Transverse colon (tissue), 4 donors: ENCODE data around the gene CDC37.

Experiments used
- EP300 ChIP-seq: sonication (generic); formaldehyde crosslinking; IDR thresholded peaks from one replicate; pipeline ENCODE4 v1.6.1; 2017; ENCODE audit warnings: antibody characterized with exemption, low read depth
- POLR2A ChIP-seq: fragments of 450-650 bp; IDR thresholded peaks from one replicate; pipeline ENCODE4 v1.6.1; 2016; ENCODE audit warnings: antibody characterized with exemption, mild to moderate bottlenecking, moderate library complexity
- POLR2AphosphoS5 ChIP-seq, 3 donors: sonication (generic); formaldehyde crosslinking; IDR thresholded peaks; one replicate each; pipeline ENCODE4 v1.6.1; 2016; ENCODE audit warnings: antibody characterized with exemption in 3 of 3
- TF ChIP-seq, protein P1 (sequence below), 5 experiments: fragments of 200-600 bp in 3 of 5; fragments of 450-650 bp in 2 of 5; sonication (generic) in 3 of 5; IDR thresholded peaks; 1 replicate in 2 of 5; 2 replicates in 3 of 5; pipeline ENCODE4 v1.5.1; 2016 to 2017; ENCODE audit warnings: antibody characterized with exemption in 5 of 5, inconsistent platforms in 3 of 5, mild to moderate bottlenecking in 2 of 5, moderate library complexity in 1 of 5

DNA sequence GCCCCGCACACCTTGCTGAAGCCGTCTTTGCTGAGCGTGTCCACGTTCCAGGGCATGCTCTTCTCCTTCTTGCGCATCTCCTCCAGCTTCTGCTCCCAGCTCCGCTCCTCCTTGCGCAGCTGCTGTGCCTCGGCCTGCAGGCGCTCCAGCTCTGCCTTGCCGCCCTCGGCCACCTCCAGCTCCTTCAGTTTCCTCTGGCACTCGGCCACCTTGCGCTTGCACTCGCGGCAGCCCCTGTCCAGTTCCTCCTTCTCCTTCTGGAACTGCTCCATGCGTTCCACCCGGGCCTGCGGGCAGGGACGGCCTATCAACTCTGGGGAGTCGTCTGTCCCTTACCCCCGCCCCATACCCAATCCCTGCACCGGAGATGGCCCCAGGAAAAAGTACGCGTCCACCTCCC is 7.4 kb downstream of the CDC37 start:
- TF ChIP-seq POLR2A = no peak
- TF ChIP-seq, protein P1, sequence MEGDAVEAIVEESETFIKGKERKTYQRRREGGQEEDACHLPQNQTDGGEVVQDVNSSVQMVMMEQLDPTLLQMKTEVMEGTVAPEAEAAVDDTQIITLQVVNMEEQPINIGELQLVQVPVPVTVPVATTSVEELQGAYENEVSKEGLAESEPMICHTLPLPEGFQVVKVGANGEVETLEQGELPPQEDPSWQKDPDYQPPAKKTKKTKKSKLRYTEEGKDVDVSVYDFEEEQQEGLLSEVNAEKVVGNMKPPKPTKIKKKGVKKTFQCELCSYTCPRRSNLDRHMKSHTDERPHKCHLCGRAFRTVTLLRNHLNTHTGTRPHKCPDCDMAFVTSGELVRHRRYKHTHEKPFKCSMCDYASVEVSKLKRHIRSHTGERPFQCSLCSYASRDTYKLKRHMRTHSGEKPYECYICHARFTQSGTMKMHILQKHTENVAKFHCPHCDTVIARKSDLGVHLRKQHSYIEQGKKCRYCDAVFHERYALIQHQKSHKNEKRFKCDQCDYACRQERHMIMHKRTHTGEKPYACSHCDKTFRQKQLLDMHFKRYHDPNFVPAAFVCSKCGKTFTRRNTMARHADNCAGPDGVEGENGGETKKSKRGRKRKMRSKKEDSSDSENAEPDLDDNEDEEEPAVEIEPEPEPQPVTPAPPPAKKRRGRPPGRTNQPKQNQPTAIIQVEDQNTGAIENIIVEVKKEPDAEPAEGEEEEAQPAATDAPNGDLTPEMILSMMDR (IDR thresholded peaks at IDR 0.05) = no peak
- TF ChIP-seq EP300 = no peak
- no peak for TF ChIP-seq POLR2AphosphoS5 (IDR thresholded peaks at IDR 0.05)
